ENCODE measurements around the gene SLC25A22.
A peak's percentile ranks its signal among the peaks of the same experiment; 100 is the strongest.

SLC25A22 gene

GRCh38 chr11:804599-804964 lies 6.5 kb upstream of the SLC25A22 start:
- peak overlapping the region; percentile 87 for H3K9ac ChIP-seq (ENCODE audit: low read length)
- H3K27me3 ChIP-seq (ENCODE audit: insufficient read depth, low read length), result no peaks in the 10 kb centered on the region
- no peaks in the 10 kb centered on the region for H3K9me3 ChIP-seq (ENCODE audit: low read length)
- H3K4me3 ChIP-seq (ENCODE audit: low read depth, low read length, poor library complexity, severe bottlenecking), result peak overlapping the region; percentile 72
- no peaks in the 10 kb centered on the region for H3K9me2 ChIP-seq (ENCODE audit: low read depth, low read length)
- H3K79me2 ChIP-seq (ENCODE audit: insufficient read depth, low read length), result no peaks in the 10 kb centered on the region
- H2AFZ ChIP-seq (ENCODE audit: low read length), result no peak overlapping the region
- H3K27ac ChIP-seq (ENCODE audit: low read depth, low read length, poor library complexity, severe bottlenecking), result peak overlapping the region; percentile 72
- H4K20me1 ChIP-seq (ENCODE audit: insufficient read depth, low read length), result no peaks in the 10 kb centered on the region
- TF ChIP-seq CTCF (IDR thresholded peaks at IDR 0.05; ENCODE audit: low read length) (no peak), EZH2 (IDR thresholded peaks at IDR 0.05; ENCODE audit: borderline replicate concordance, low read length) (no peak)
- peaks cover 33% of the 10 kb centered on the region for H3K36me3 ChIP-seq (ENCODE audit: insufficient read depth, low read length)
- H3K4me2 ChIP-seq (ENCODE audit: low read length), result peak overlapping the region; percentile 87
- H3K4me1 ChIP-seq (ENCODE audit: insufficient read depth, low read length, severe bottlenecking), result peaks cover 40% of the 10 kb centered on the region
- no peaks in the 10 kb centered on the region for H3F3A ChIP-seq (ENCODE audit: insufficient read depth, low read length)

- H3K4me3 ChIP-seq (ENCODE audit: low read depth, low read length, poor library complexity, severe bottlenecking), result peak overlapping the region; percentile 72
- peak overlapping the region; percentile 72 for H3K27ac ChIP-seq (ENCODE audit: low read depth, low read length, poor library complexity, severe bottlenecking)
- H3K9me3 ChIP-seq (ENCODE audit: low read length), result no peaks in the 10 kb centered on the region
- H3K36me3 ChIP-seq (ENCODE audit: insufficient read depth, low read length), result peaks cover 37% of the 10 kb centered on the region
- peak overlapping the region; percentile 87 for H3K4me2 ChIP-seq (ENCODE audit: low read length)
- no peaks in the 10 kb centered on the region for H4K20me1 ChIP-seq (ENCODE audit: insufficient read depth, low read length)
- peak overlapping the region; percentile 87 for H3K9ac ChIP-seq (ENCODE audit: low read length)
- H3F3A ChIP-seq (ENCODE audit: insufficient read depth, low read length), result no peaks in the 10 kb centered on the region
- H3K79me2 ChIP-seq (ENCODE audit: insufficient read depth, low read length), result no peaks in the 10 kb centered on the region
- no peak overlapping the region for H2AFZ ChIP-seq (ENCODE audit: low read length)
- peaks cover 40% of the 10 kb centered on the region for H3K4me1 ChIP-seq (ENCODE audit: insufficient read depth, low read length, severe bottlenecking)
- no peaks in the 10 kb centered on the region for H3K9me2 ChIP-seq (ENCODE audit: low read depth, low read length)
- no peak for TF ChIP-seq CTCF (IDR thresholded peaks at IDR 0.05; ENCODE audit: low read length)
- H3K27me3 ChIP-seq (ENCODE audit: insufficient read depth, low read length), result no peaks in the 10 kb centered on the region
Measured at GRCh38 chr11:803770-804598, 5.9 kb upstream of the SLC25A22 start.

GRCh38 chr11:803467-803742 lies 5.3 kb upstream of the SLC25A22 start:
- Histone ChIP-seq H3K4me1 (ENCODE audit: insufficient read depth, low read length, severe bottlenecking) (peaks cover 36% of the 10 kb centered on the region), H3K9ac (ENCODE audit: low read length) (peak overlapping the region; percentile 87; the same call in 1 of the 2 replicates), H3F3A (ENCODE audit: insufficient read depth, low read length) (no peaks in the 10 kb centered on the region), H3K4me3 (ENCODE audit: low read depth, low read length, poor library complexity, severe bottlenecking) (peak overlapping the region; percentile 72), H3K9me3 (ENCODE audit: low read length) (no peaks in the 10 kb centered on the region), H3K4me2 (ENCODE audit: low read length) (peak overlapping the region; percentile 87), H3K36me3 (ENCODE audit: insufficient read depth, low read length) (peaks cover 38% of the 10 kb centered on the region), H3K27ac (ENCODE audit: low read depth, low read length, poor library complexity, severe bottlenecking) (no peak overlapping the region), H3K79me2 (ENCODE audit: insufficient read depth, low read length) (no peaks in the 10 kb centered on the region), H4K20me1 (ENCODE audit: insufficient read depth, low read length) (no peaks in the 10 kb centered on the region), H3K27me3 (ENCODE audit: insufficient read depth, low read length) (no peaks in the 10 kb centered on the region), H2AFZ (ENCODE audit: low read length) (no peak overlapping the region), H3K9me2 (ENCODE audit: low read depth, low read length) (no peaks in the 10 kb centered on the region)
- TF ChIP-seq EZH2 (IDR thresholded peaks at IDR 0.05; ENCODE audit: borderline replicate concordance, low read length), result no peak
- no peak for TF ChIP-seq CTCF (IDR thresholded peaks at IDR 0.05; ENCODE audit: low read length)
